ENCODE measurements around the gene MLX.

Gene MLX

DNA sequence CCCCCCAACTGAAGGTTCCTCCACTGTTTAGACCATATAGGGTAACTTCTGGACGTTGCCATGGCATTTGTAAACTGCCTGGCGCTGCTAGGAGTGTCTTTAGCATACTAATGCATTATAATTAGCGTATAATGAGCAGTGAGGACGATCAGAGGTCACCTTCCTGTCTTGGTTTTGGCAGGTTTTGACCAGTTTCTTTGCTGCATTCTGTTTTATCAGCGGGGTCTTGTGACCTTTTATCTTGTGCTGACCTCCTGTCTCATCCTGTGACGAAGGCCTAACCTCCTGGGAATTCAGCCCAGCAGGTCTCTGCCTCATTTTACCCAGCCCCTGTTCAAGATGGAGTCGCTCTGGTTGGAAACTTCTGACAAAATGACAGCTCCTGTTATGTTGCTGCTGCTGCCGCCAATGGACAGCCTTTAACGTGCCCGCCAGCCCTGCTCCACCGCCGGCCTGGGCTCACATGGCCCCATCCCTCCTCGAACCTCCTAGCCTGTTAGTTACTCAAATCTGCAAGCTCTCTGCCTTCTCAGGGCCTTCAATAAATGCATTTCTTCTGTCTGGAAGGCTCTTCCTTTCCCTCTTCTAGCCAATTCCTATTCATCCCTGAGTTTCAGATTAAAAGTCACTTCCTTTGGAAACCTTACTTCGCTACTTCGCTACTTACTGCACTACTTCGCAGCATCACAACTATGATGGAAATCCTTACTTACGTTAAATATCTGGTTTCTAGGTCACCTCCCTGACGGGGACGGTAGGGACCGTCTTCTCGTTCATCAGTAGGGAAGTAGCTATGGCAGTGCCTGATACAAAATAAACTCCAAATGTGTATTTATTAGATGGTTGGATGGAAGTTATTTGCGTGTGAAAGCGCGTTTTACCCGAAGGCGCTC is 31.5 kb upstream of the MLX start:
- peak overlapping the region; percentile 78 for H3K4me3 ChIP-seq (ENCODE audit: low read depth, low read length)
- no peaks in the 10 kb centered on the region for H3K27me3 ChIP-seq
- peaks cover 14% of the 10 kb centered on the region for H3K36me3 ChIP-seq
- no peaks in the 10 kb centered on the region for H3K9me3 ChIP-seq
- TF ChIP-seq CTCF (IDR thresholded peaks at IDR 0.05; ENCODE audit: low read depth, low read length): no peak
- no peak for DNase-seq
- peaks cover 8% of the 10 kb centered on the region for H3K4me1 ChIP-seq

- H3K9me3 ChIP-seq: no peaks in the 10 kb centered on the region
Observed at GRCh38 chr17:42536048-42536371, 30.9 kb upstream of the MLX start, which contains the start of gene NAGLU. TSS of gene NAGLU (plus strand) at chr17:42536241. CDS start at chr17:42536273, 32 bp downstream.

GRCh38 chr17:42536372-42537155 is 30.3 kb upstream of the MLX start:
- H3K27me3 ChIP-seq: no peaks in the 10 kb centered on the region
- no peaks in the 10 kb centered on the region for H3K9me3 ChIP-seq
- peak; percentile 89 for DNase-seq
- peaks cover 8% of the 10 kb centered on the region for H3K4me1 ChIP-seq
- peaks cover 14% of the 10 kb centered on the region for H3K36me3 ChIP-seq
- peak overlapping the region; percentile 78 for H3K4me3 ChIP-seq (ENCODE audit: low read depth, low read length)
- no peak for TF ChIP-seq CTCF (IDR thresholded peaks at IDR 0.05; ENCODE audit: low read depth, low read length)

More at GRCh38 chr17:42536048-42536371, 30.9 kb upstream of the MLX start, which contains the start of gene NAGLU:
- TF ChIP-seq CTCF (IDR thresholded peaks at IDR 0.05; ENCODE audit: low read depth, low read length): no peak
- H3K4me3 ChIP-seq (ENCODE audit: low read depth, low read length): peak within 1 kb of the TSS; percentile 78
- DNase-seq: peak; percentile 98
- no peaks in the 10 kb centered on the region for H3K27me3 ChIP-seq
- peaks cover 8% of the 10 kb centered on the region for H3K4me1 ChIP-seq
- peaks cover 14% of the 10 kb centered on the region for H3K36me3 ChIP-seq

DNA sequence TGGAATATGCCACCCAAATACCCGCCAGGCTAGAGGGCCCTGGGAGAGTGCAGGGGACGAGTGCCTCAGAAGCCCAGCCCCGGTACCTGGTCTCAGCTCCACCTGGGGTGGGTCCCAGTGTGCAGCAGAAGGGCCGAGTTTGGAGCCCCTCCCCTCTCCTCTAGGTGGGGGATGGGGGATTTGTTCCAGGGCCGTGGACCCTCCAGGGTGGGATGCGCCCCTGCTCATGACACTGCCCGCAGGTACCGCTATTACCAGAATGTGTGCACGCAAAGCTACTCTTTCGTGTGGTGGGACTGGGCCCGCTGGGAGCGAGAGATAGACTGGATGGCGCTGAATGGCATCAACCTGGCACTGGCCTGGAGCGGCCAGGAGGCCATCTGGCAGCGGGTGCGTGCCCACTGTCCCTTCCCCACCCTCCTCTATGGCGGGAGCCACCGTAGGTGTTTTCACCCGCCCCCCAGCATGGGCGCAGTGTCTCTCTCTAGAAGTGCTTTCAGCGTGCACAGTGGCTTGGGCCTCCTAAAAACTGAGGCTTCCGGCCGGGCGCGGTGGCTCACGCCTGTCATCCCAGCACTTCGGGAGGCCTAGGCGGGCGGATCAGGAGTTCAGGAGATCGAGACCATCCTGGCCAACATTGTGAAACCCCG is 29.6 kb upstream of the MLX start:
- H3K27me3 ChIP-seq: no peaks in the 10 kb centered on the region
- no peaks in the 10 kb centered on the region for H3K9me3 ChIP-seq
- no peak for DNase-seq
- H3K4me1 ChIP-seq: peaks cover 8% of the 10 kb centered on the region
- H3K4me3 ChIP-seq (ENCODE audit: low read depth, low read length): peak overlapping the region; percentile 78
- TF ChIP-seq CTCF (IDR thresholded peaks at IDR 0.05; ENCODE audit: low read depth, low read length): no peak
- H3K36me3 ChIP-seq: peaks cover 14% of the 10 kb centered on the region

DNA sequence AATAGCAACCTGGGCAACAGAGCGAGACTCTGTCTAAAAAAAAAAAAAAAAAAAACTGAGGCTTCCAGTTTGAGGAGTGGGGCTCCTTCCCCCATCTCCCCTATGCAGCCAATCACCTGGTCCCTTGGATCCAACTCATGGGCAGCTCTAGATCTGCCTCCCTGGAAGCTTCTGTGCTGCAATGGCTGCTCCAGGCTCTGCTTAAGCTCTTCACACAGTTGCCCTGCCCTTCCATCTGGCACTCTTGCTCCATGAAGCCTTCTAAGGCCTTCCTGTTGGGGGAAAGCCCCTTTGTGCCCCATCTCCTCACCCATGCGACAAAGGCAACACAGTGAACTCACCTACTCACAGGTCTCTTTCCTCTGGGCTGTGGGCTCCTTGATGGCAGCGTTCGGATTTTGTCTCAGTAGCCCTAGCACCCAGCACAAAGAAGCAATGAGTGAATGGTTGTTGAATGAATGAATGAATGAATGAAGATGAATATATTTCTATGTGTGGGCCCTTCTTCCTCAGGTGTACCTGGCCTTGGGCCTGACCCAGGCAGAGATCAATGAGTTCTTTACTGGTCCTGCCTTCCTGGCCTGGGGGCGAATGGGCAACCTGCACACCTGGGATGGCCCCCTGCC is 29.0 kb upstream of the MLX start:
- H3K9me3 ChIP-seq: no peaks in the 10 kb centered on the region
- no peaks in the 10 kb centered on the region for H3K27me3 ChIP-seq
- TF ChIP-seq CTCF (IDR thresholded peaks at IDR 0.05; ENCODE audit: low read depth, low read length): no peak
- DNase-seq: no peak
- H3K4me1 ChIP-seq: peaks cover 8% of the 10 kb centered on the region
- H3K4me3 ChIP-seq (ENCODE audit: low read depth, low read length): no peak overlapping the region
- H3K36me3 ChIP-seq: peaks cover 14% of the 10 kb centered on the region
